HUES48 (cell line): Measurements from ENCODE around the gene BCAS3.
"Not testable (repeated sequence)": the region's sequence is repeated elsewhere in the genome, so short reads cannot be mapped to it uniquely, and the experiment has no call there.

Experiments used
- H3K27ac ChIP-seq: one replicate; pipeline ENCODE4 v1.7.0; 2013; ENCODE audit warnings: low read depth, low read length, inconsistent platforms
- H3K27me3 ChIP-seq: 2 replicates; pipeline ENCODE4 v1.6.1; 2013; ENCODE audit warnings: mild to moderate bottlenecking, low read length; ENCODE audit not compliant: control insufficient read depth, insufficient read depth
- H3K36me3 ChIP-seq: 2 replicates; pipeline ENCODE4 v1.6.1; 2013; ENCODE audit warnings: low read length; ENCODE audit not compliant: control insufficient read depth, insufficient read depth
- H3K4me1 ChIP-seq: 2 replicates; pipeline ENCODE4 v1.6.1; 2013; ENCODE audit warnings: mild to moderate bottlenecking, low read length; ENCODE audit not compliant: control insufficient read depth, insufficient read depth
- H3K4me3 ChIP-seq: 2 replicates; pipeline ENCODE4 v1.5.1; 2013; ENCODE audit warnings: mild to moderate bottlenecking, low read depth, low read length
- H3K9ac ChIP-seq: 2 replicates; pipeline ENCODE4 v1.6.1; 2013; ENCODE audit warnings: mild to moderate bottlenecking, low read depth, low read length, moderate library complexity
- H3K9me3 ChIP-seq: 2 replicates; pipeline ENCODE4 v1.6.1; 2013; ENCODE audit warnings: low read length; ENCODE audit not compliant: control insufficient read depth, insufficient read depth

BCAS3 gene

DNA sequence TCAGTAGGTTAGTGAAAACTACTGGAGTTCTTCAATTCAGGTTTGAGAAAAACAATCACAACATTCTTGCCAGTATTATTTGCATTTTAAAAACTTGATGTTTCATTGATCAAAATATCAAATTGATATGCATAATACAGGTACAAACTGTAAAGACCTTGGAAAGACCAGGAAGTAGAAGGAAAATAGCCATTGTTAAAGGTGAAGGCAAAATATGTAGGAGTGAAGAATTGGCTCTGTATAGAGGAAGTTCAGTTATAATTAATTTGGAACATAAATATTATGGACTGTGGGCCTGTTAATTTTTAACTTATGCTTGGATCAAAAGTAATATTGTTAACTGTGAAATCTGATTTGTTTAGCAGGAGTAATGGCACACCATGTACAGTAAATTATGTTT lies 112.6 kb downstream of the BCAS3 start:
- Histone ChIP-seq H3K27ac (no peak overlapping the region), H3K9me3 (no peaks in the 10 kb centered on the region), H3K27me3 (no peaks in the 10 kb centered on the region), H3K4me3 (no peak overlapping the region), H3K9ac (no peak overlapping the region), H3K36me3 (no peaks in the 10 kb centered on the region), H3K4me1 (no peaks in the 10 kb centered on the region)

DNA sequence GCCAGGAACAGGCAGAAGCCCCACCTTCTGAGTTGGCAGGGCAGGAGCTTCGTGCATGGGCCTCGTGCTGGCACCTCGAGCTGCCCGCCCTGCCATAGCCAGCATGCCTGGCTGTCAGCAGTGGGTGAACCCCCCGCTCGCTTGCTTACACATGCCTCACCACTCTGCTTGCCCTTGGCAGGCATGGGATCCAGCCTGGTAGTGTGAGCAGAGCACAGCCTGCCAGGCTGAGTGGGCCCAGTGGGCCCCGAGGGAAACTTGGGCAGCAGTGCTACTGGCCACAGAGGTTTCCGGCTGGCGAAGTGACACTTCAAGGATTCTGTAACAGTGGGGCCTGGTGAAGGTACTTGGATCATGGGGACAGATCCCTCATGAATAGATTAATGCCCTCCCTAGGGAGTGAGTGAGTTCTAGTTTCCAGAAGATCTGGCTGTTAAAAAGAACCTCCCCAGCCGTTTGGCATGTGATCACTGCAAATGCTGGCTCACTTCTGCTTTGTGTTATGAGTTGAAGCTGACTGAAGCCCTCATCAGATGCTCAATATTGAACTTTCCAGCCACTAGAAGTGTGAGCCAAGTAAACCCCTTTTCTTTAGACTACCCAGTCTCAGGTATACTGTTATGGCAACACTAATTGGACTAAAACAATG lies 114.7 kb downstream of the BCAS3 start:
- H3K36me3 ChIP-seq: no peaks in the 10 kb centered on the region

DNA sequence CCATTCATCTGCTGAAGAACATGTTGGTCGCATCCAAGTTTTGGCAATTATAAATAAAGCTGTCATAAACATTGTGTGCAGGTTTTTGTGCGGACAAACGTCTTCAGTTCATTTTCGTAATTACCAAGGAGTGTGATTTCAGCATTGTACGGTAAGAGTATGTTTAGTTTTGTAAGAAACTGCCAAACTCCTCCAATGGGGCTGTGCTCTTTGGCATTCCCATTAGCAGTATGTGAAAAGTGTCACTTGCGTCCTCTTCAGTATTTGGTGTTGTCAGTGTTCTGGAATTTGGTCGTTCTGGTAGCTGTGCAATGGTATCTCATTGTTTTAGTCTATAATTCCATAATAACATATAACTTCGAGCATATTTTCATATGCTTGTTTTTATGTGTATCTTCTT lies 120.9 kb downstream of the BCAS3 start:
- no peaks in the 10 kb centered on the region for H3K27me3 ChIP-seq
- H3K4me3 ChIP-seq: no peak overlapping the region
- H3K9me3 ChIP-seq: no peaks in the 10 kb centered on the region
- no peak overlapping the region for H3K9ac ChIP-seq
- H3K4me1 ChIP-seq: peaks cover 6% of the 10 kb centered on the region; the same call in 1 of the 2 replicates
- no peaks in the 10 kb centered on the region for H3K36me3 ChIP-seq
- no peak overlapping the region for H3K27ac ChIP-seq

More for the DNA sequence above, 114.7 kb downstream of the BCAS3 start:
- Histone ChIP-seq H3K27ac (no peak overlapping the region), H3K4me3 (no peak overlapping the region), H3K4me1 (no peaks in the 10 kb centered on the region), H3K27me3 (no peaks in the 10 kb centered on the region), H3K9ac (no peak overlapping the region), H3K9me3 (no peaks in the 10 kb centered on the region)

DNA sequence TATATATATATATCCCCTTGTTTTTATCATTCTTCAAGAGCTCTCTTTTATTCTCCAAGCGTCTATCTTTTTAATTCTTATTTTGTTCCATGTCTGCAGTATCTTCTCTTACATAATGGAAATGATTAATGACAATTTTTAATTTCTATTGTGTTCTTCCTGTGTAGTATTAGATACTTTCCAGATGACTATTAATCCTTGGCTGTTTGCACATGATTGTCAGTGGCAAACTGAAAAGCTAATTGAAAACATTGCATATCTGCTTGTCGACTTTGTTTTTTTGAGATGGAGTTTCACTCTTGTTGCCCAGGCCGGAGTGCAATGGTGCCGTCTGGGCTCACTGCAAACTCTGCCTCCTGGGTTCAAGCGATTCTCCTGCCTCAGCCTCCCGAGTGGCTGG lies 124.7 kb downstream of the BCAS3 start:
- Histone ChIP-seq H3K27me3 (no peaks in the 10 kb centered on the region), H3K4me1 (peaks cover 6% of the 10 kb centered on the region; the same call in 1 of the 2 replicates), H3K4me3 (no peak overlapping the region), H3K36me3 (no peaks in the 10 kb centered on the region), H3K9ac (no peak overlapping the region), H3K27ac (no peak overlapping the region), H3K9me3 (no peaks in the 10 kb centered on the region)

DNA sequence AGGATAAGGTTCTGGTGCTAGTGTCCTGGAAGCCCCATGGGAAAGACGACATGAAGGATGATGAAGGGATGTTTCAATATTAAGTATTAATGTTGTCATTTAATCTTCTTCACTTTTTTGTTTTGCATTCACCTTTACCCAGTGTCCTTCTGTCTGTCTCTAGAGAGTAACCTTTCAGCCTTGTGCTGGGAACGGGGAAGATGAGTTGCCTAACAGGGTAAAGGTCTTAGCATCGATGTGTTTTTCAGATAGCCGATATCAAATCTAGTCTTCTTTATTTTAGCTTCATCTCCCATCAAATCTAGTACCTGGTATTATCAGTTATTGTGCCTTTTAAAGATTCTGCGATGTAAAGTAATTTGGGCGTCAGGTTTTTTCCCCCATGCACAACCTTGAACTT lies 125.4 kb downstream of the BCAS3 start:
- Histone ChIP-seq H3K27me3 (no peaks in the 10 kb centered on the region), H3K36me3 (no peaks in the 10 kb centered on the region), H3K4me1 (peaks cover 6% of the 10 kb centered on the region; the same call in 1 of the 2 replicates), H3K4me3 (no peak overlapping the region), H3K9me3 (no peaks in the 10 kb centered on the region), H3K27ac (no peak overlapping the region), H3K9ac (no peak overlapping the region)

DNA sequence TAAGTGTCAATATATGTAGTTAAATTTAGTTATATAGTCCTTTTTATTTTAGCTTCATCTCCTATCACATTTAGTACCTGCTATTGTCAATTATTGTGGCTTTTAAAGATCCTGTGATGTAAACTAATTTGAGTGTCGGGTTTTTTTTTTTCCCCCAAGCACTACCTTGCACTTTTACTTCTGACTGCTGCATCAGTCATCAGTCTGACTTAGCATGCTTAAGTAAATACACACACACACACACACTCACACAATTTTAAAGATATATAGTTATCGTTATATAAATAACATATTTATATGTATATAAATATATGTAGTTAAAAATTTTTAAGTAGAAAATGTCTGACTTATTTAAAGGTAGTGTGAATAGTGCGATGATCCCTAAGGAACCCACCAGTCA lies 127.2 kb downstream of the BCAS3 start:
- Histone ChIP-seq H3K27ac (no peak overlapping the region), H3K4me3 (no peak overlapping the region), H3K27me3 (no peaks in the 10 kb centered on the region), H3K4me1 (peaks cover 5% of the 10 kb centered on the region; the same call in 1 of the 2 replicates), H3K9ac (no peak overlapping the region), H3K9me3 (no peaks in the 10 kb centered on the region), H3K36me3 (no peaks in the 10 kb centered on the region)

DNA sequence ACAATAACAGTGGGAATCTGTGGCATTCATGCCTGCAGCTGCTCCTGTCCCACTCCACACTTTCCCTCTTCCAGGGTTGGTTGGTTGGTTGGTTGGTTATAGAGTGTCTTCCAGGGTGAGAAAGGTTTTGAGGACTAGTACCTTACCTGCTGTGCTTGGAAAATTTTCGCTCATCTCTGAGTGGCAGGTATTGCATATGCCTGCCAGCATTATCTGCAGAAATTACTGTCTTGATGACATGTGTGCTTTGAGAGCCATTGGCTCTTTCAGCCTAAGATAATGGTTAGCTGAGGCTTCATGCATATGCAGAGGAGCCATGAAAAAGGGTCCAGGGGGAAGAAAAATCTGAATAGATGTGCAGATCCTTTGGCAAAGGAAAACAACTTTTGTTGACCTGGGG lies 131.8 kb downstream of the BCAS3 start:
- H3K4me1 ChIP-seq: no peaks in the 10 kb centered on the region
- H3K27ac ChIP-seq: no peak overlapping the region
- H3K9me3 ChIP-seq: no peaks in the 10 kb centered on the region
- no peak overlapping the region for H3K4me3 ChIP-seq
- H3K9ac ChIP-seq: no peak overlapping the region
- H3K36me3 ChIP-seq: no peaks in the 10 kb centered on the region
- H3K27me3 ChIP-seq: no peaks in the 10 kb centered on the region

DNA sequence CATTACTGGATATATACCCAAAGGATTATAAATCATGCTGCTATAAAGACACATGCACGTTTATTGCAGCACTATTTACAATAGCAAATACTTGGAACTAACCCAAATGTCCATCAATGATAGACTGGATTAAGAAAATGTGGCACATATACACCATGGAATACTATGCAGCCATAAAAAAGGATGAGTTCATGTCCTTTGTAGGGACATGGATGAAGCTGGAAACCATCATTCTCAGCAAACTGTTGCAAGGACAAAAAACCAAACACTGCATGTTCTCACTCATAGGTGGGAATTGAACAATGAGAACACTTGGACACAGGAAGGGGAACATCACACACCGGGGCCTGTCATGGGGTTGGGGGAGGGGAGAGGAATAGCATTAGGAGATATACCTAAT lies 137.3 kb downstream of the BCAS3 start:
- H3K9ac ChIP-seq, H3K36me3 ChIP-seq, H3K9me3 ChIP-seq, H3K4me3 ChIP-seq, H3K4me1 ChIP-seq, H3K27me3 ChIP-seq, H3K27ac ChIP-seq: not testable (repeated sequence)

DNA sequence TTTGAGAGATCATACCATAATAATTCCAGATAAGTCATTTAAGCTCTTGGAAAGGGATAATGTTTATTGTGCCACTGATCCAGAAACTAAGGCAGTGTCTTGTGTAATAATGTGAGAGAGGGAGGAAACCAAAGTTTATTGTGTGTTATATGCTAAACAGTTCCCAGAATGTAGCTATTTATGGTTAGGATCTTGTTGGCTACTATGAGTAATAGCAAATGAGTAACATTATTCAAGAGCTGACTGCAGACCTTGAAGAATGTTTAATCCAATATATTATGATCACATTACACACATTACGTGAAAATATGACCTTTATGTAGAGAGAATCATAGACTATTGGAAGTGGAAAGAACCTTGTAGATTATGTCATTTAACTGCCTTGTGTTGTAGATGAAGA lies 139.5 kb downstream of the BCAS3 start:
- Histone ChIP-seq H3K9me3 (no peaks in the 10 kb centered on the region), H3K9ac (no peak overlapping the region), H3K4me3 (no peak overlapping the region), H3K36me3 (no peaks in the 10 kb centered on the region), H3K4me1 (no peaks in the 10 kb centered on the region), H3K27me3 (no peaks in the 10 kb centered on the region), H3K27ac (no peak overlapping the region)

DNA sequence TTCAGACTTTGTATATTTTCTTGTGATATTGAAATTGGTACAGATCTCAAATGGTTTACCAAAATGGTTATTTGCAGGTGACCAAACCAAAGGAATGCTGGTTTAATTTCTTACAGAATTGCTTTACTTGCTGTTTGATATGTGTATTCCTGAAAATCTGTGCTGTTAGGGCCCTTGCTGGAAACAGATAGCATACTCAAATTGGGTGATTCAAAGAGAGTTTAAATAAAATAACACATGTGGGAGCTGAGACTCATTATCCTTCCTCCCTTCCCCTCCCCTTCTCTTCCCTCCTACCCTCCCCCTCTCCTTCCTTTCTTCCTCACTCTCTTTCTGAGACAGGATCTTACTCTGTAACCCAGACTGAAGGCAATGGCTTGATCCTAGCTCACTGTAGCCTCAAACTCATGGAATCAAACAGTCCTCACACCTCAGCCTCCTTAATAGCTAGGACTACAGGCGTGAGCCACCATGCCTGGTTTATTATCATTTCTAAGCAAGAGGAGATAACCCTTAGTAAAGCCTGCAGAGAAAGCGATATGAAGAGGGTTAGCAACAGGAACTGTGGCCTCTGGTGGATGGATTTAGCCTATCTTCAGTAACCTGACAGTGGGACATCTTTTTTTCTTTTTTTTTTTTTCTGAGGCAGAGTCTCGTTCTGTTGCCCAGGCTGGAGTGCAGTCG lies 141.9 kb downstream of the BCAS3 start:
- Histone ChIP-seq H3K4me3 (no peak overlapping the region), H3K27me3 (no peaks in the 10 kb centered on the region), H3K4me1 (no peaks in the 10 kb centered on the region), H3K27ac (no peak overlapping the region), H3K9me3 (no peaks in the 10 kb centered on the region), H3K9ac (no peak overlapping the region), H3K36me3 (no peaks in the 10 kb centered on the region)

DNA sequence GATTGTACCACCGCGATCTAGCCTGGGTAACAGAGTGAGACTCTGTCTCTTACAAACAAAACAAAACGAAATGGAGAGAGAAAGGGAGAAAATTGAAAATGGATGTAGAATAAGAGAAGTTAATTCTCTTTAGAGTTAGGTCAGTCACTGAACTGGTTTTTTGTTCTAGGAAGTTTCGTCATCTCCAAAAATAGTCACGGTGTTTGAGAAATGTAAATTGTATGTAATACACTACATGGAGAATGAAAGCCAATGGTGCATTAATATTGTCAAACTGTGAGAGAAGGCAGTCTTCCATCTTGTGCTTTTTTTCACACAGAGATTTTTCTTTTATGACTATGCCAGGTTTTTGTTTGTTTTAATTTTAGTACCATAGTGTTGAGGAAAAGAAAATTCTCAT lies 145.9 kb downstream of the BCAS3 start:
- H3K36me3 ChIP-seq: no peaks in the 10 kb centered on the region
- no peak overlapping the region for H3K27ac ChIP-seq
- H3K4me1 ChIP-seq: no peaks in the 10 kb centered on the region
- no peaks in the 10 kb centered on the region for H3K27me3 ChIP-seq
- no peak overlapping the region for H3K4me3 ChIP-seq
- no peak overlapping the region for H3K9ac ChIP-seq
- H3K9me3 ChIP-seq: no peaks in the 10 kb centered on the region
